ENCODE measurements around the gene EPM2AIP1.
"Not testable (repeated sequence)": the region's sequence is repeated elsewhere in the genome, so short reads cannot be mapped to it uniquely, and the experiment has no call there.

EPM2AIP1 gene

GRCh38 chr3:36992806-36993325 is at the start of gene EPM2AIP1:
Gene EPM2AIP1, minus strand, starts transcription at chr3:36993131. Its CDS starts 54 bp downstream, at chr3:36993077.
- Histone ChIP-seq H3K4me1 (ENCODE audit: control insufficient read depth, insufficient read depth, low read length) (no peaks in the 10 kb centered on the region), H3K27me3 (ENCODE audit: control insufficient read depth, insufficient read depth, low read length) (no peaks in the 10 kb centered on the region), H3K27ac (ENCODE audit: low read length) (no peak within 1 kb of the TSS), H3K36me3 (ENCODE audit: control insufficient read depth, insufficient read depth, low read length) (no peaks in the 10 kb centered on the region), H3K9me3 (ENCODE audit: control insufficient read depth, insufficient read depth, low read length) (no peaks in the 10 kb centered on the region), H3K4me3 (ENCODE audit: low read length) (peak within 1 kb of the TSS; percentile 81)
- WGBS (ENCODE audit: insufficient coverage, insufficient read length), result no CpG with 5 or more reads among the region's 48 CpGs
- DNase-seq (ENCODE audit: low read depth, low spot score), result peak; percentile 5

GRCh38 chr3:37042712-37043111 is 49.8 kb upstream of the EPM2AIP1 start:
- not testable (repeated sequence) for H3K27ac ChIP-seq (ENCODE audit: low read length); H3K4me3 ChIP-seq (ENCODE audit: low read length); H3K4me1 ChIP-seq (ENCODE audit: control insufficient read depth, insufficient read depth, low read length); DNase-seq (ENCODE audit: low read depth, low spot score); H3K27me3 ChIP-seq (ENCODE audit: control insufficient read depth, insufficient read depth, low read length); H3K9me3 ChIP-seq (ENCODE audit: control insufficient read depth, insufficient read depth, low read length)
- H3K36me3 ChIP-seq (ENCODE audit: control insufficient read depth, insufficient read depth, low read length), result peaks cover 12% of the 10 kb centered on the region; the same call in 1 of the 2 replicates
- no CpG with 5 or more reads among the region's 3 CpGs for WGBS (ENCODE audit: insufficient coverage, insufficient read length)

- DNase-seq (ENCODE audit: low read depth, low spot score), result no peak
- no peak overlapping the region for H3K27ac ChIP-seq (ENCODE audit: low read length)
- no peaks in the 10 kb centered on the region for H3K4me1 ChIP-seq (ENCODE audit: control insufficient read depth, insufficient read depth, low read length)
- H3K4me3 ChIP-seq (ENCODE audit: low read length), result no peak overlapping the region
- H3K9me3 ChIP-seq (ENCODE audit: control insufficient read depth, insufficient read depth, low read length), result no peaks in the 10 kb centered on the region
- peaks cover 12% of the 10 kb centered on the region; the same call in 1 of the 2 replicates for H3K36me3 ChIP-seq (ENCODE audit: control insufficient read depth, insufficient read depth, low read length)
- WGBS (ENCODE audit: insufficient coverage, insufficient read length), result no CpG with 5 or more reads among the region's 1 CpG
- no peaks in the 10 kb centered on the region for H3K27me3 ChIP-seq (ENCODE audit: control insufficient read depth, insufficient read depth, low read length)
Observed at GRCh38 chr3:37041546-37042195, 48.7 kb upstream of the EPM2AIP1 start.

GRCh38 chr3:37040231-37040630 is 47.3 kb upstream of the EPM2AIP1 start:
- Histone ChIP-seq H3K27ac (ENCODE audit: low read length) (no peak overlapping the region), H3K9me3 (ENCODE audit: control insufficient read depth, insufficient read depth, low read length) (no peaks in the 10 kb centered on the region), H3K36me3 (ENCODE audit: control insufficient read depth, insufficient read depth, low read length) (peaks cover 12% of the 10 kb centered on the region; the same call in 1 of the 2 replicates), H3K27me3 (ENCODE audit: control insufficient read depth, insufficient read depth, low read length) (no peaks in the 10 kb centered on the region), H3K4me3 (ENCODE audit: low read length) (no peak overlapping the region), H3K4me1 (ENCODE audit: control insufficient read depth, insufficient read depth, low read length) (no peaks in the 10 kb centered on the region)
- DNase-seq (ENCODE audit: low read depth, low spot score), result no peak
- WGBS (ENCODE audit: insufficient coverage, insufficient read length), result no CpG with 5 or more reads among the region's 1 CpG

GRCh38 chr3:37039161-37039846 is 46.4 kb upstream of the EPM2AIP1 start:
- H3K36me3 ChIP-seq (ENCODE audit: control insufficient read depth, insufficient read depth, low read length), result peaks cover 12% of the 10 kb centered on the region; the same call in 1 of the 2 replicates

GRCh38 chr3:37037352-37037751 is 44.4 kb upstream of the EPM2AIP1 start:
- H3K4me1 ChIP-seq (ENCODE audit: control insufficient read depth, insufficient read depth, low read length), result no peaks in the 10 kb centered on the region
- WGBS (ENCODE audit: insufficient coverage, insufficient read length), result no CpG with 5 or more reads among the region's 3 CpGs
- H3K27ac ChIP-seq (ENCODE audit: low read length), result no peak overlapping the region
- DNase-seq (ENCODE audit: low read depth, low spot score), result no peak
- H3K4me3 ChIP-seq (ENCODE audit: low read length), result no peak overlapping the region
- no peaks in the 10 kb centered on the region for H3K27me3 ChIP-seq (ENCODE audit: control insufficient read depth, insufficient read depth, low read length)
- peaks cover 18% of the 10 kb centered on the region; the same call in 1 of the 2 replicates for H3K36me3 ChIP-seq (ENCODE audit: control insufficient read depth, insufficient read depth, low read length)
- H3K9me3 ChIP-seq (ENCODE audit: control insufficient read depth, insufficient read depth, low read length), result no peaks in the 10 kb centered on the region

More at GRCh38 chr3:37039161-37039846, 46.4 kb upstream of the EPM2AIP1 start:
- no peak for DNase-seq (ENCODE audit: low read depth, low spot score)
- H3K27ac ChIP-seq (ENCODE audit: low read length), result no peak overlapping the region
- H3K27me3 ChIP-seq (ENCODE audit: control insufficient read depth, insufficient read depth, low read length), result no peaks in the 10 kb centered on the region
- no peaks in the 10 kb centered on the region for H3K4me1 ChIP-seq (ENCODE audit: control insufficient read depth, insufficient read depth, low read length)
- H3K4me3 ChIP-seq (ENCODE audit: low read length), result no peak overlapping the region
- WGBS (ENCODE audit: insufficient coverage, insufficient read length), result no CpG with 5 or more reads among the region's 1 CpG
- no peaks in the 10 kb centered on the region for H3K9me3 ChIP-seq (ENCODE audit: control insufficient read depth, insufficient read depth, low read length)

- Histone ChIP-seq H3K4me1 (ENCODE audit: control insufficient read depth, insufficient read depth, low read length) (no peaks in the 10 kb centered on the region), H3K36me3 (ENCODE audit: control insufficient read depth, insufficient read depth, low read length) (peaks cover 15% of the 10 kb centered on the region; the same call in 1 of the 2 replicates), H3K27ac (ENCODE audit: low read length) (no peak overlapping the region), H3K4me3 (ENCODE audit: low read length) (no peak overlapping the region), H3K27me3 (ENCODE audit: control insufficient read depth, insufficient read depth, low read length) (no peaks in the 10 kb centered on the region), H3K9me3 (ENCODE audit: control insufficient read depth, insufficient read depth, low read length) (no peaks in the 10 kb centered on the region)
- no peak for DNase-seq (ENCODE audit: low read depth, low spot score)
- no CpG with 5 or more reads among the region's 10 CpGs for WGBS (ENCODE audit: insufficient coverage, insufficient read length)
Observed at GRCh38 chr3:37032961-37033360, 40.0 kb upstream of the EPM2AIP1 start.

GRCh38 chr3:37031096-37031682 is 38.3 kb upstream of the EPM2AIP1 start:
- Histone ChIP-seq H3K4me1 (ENCODE audit: control insufficient read depth, insufficient read depth, low read length) (no peaks in the 10 kb centered on the region), H3K36me3 (ENCODE audit: control insufficient read depth, insufficient read depth, low read length) (peaks cover 15% of the 10 kb centered on the region; the same call in 1 of the 2 replicates), H3K27ac (ENCODE audit: low read length) (no peak overlapping the region), H3K9me3 (ENCODE audit: control insufficient read depth, insufficient read depth, low read length) (no peaks in the 10 kb centered on the region), H3K27me3 (ENCODE audit: control insufficient read depth, insufficient read depth, low read length) (no peaks in the 10 kb centered on the region), H3K4me3 (ENCODE audit: low read length) (no peak overlapping the region)
- no peak for DNase-seq (ENCODE audit: low read depth, low spot score)
- no CpG with 5 or more reads among the region's 7 CpGs for WGBS (ENCODE audit: insufficient coverage, insufficient read length)

GRCh38 chr3:37030588-37030987 is 37.7 kb upstream of the EPM2AIP1 start:
- Histone ChIP-seq H3K36me3 (ENCODE audit: control insufficient read depth, insufficient read depth, low read length) (peaks cover 15% of the 10 kb centered on the region; the same call in 1 of the 2 replicates), H3K27me3 (ENCODE audit: control insufficient read depth, insufficient read depth, low read length) (no peaks in the 10 kb centered on the region), H3K4me3 (ENCODE audit: low read length) (no peak overlapping the region), H3K4me1 (ENCODE audit: control insufficient read depth, insufficient read depth, low read length) (no peaks in the 10 kb centered on the region), H3K27ac (ENCODE audit: low read length) (no peak overlapping the region), H3K9me3 (ENCODE audit: control insufficient read depth, insufficient read depth, low read length) (no peaks in the 10 kb centered on the region)
- no peak for DNase-seq (ENCODE audit: low read depth, low spot score)
- WGBS (ENCODE audit: insufficient coverage, insufficient read length), result no CpG with 5 or more reads among the region's 3 CpGs

GRCh38 chr3:37029516-37030163 is 36.7 kb upstream of the EPM2AIP1 start:
- H3K9me3 ChIP-seq (ENCODE audit: control insufficient read depth, insufficient read depth, low read length), result no peaks in the 10 kb centered on the region
- no peak overlapping the region for H3K27ac ChIP-seq (ENCODE audit: low read length)
- H3K4me3 ChIP-seq (ENCODE audit: low read length), result no peak overlapping the region
- no peaks in the 10 kb centered on the region for H3K27me3 ChIP-seq (ENCODE audit: control insufficient read depth, insufficient read depth, low read length)
- DNase-seq (ENCODE audit: low read depth, low spot score), result no peak
- H3K36me3 ChIP-seq (ENCODE audit: control insufficient read depth, insufficient read depth, low read length), result peaks cover 15% of the 10 kb centered on the region; the same call in 1 of the 2 replicates
- no peaks in the 10 kb centered on the region for H3K4me1 ChIP-seq (ENCODE audit: control insufficient read depth, insufficient read depth, low read length)

All from iPS DF 6.9 (cell line).